K562 (cell line): Measurements from ENCODE around the gene FBLN2. TPM values are rescaled to one million over a fixed set of nuclear protein-coding genes. Genes with fewer than 3 reads are reported as not detected.

Source experiments
- PPARD ChIP-seq: fragments of 250-450 bp; sonication (Bioruptor Pico); IDR thresholded peaks from 2 replicates; pipeline ENCODE4 v1.8.0; 2022; ENCODE audit warnings: inconsistent platforms, mild to moderate bottlenecking, moderate library complexity
- SFPQ ChIP-seq: fragments of 200-400 bp; formaldehyde crosslinking; IDR thresholded peaks from 2 replicates; pipeline ENCODE4 v1.6.1; 2017; ENCODE audit warnings: mild to moderate bottlenecking, low read depth, low read length, moderate library complexity
- TFAM ChIP-seq: fragments of 250-450 bp; sonication (Bioruptor Pico); conservative IDR thresholded peaks from 2 replicates; pipeline ENCODE4 v1.5.0; 2021; ENCODE audit warnings: mild to moderate bottlenecking, moderate library complexity
- ZNF224 ChIP-seq: sonication (generic); formaldehyde crosslinking; IDR thresholded peaks from 2 replicates; pipeline ENCODE4 v1.8.0; 2022; ENCODE audit warnings: mild to moderate bottlenecking, missing genetic modification reagents
- polyA plus RNA-seq, 8 experiments: library from polyadenylated mRNA; depleted of rRNA in 4 of 8; stranded (reverse) in 5 of 8; unstranded in 3 of 8; fragments of >200 nt; fragmentation: Nextera tagmentation in 2 of 8; fragmentation: Illumina TruSeq in 1 of 8; extraction: Ambion mirVana in 2 of 8; extraction: Trizol in 1 of 8; gene quantifications; 2 replicates each; pipeline versions ENCODE4 v1.2.1 to v1.2.3, GENCODE V29; 2011 to 2014; ENCODE audit warnings: inconsistent platforms in 1 of 8, missing spikeins in 1 of 8
- total RNA-seq, 7 experiments: library from RNA; depleted of rRNA in 6 of 7; stranded (reverse); fragments of >200 nt in 6 of 7; fragmentation: Illumina TruSeq in 2 of 7; extraction: Trizol in 2 of 7; gene quantifications; 2 replicates each; pipeline versions ENCODE4 v1.2.1 to v1.2.3, GENCODE V29; 2011 to 2021; ENCODE audit warnings: low replicate concordance in 1 of 7
- TF ChIP-seq, protein P1 (sequence below): fragments of 450-650 bp; IDR thresholded peaks from 2 replicates; pipeline ENCODE4 v1.6.1; 2016; ENCODE audit warnings: mild to moderate bottlenecking, moderate library complexity

Gene FBLN2
- total and polyA plus RNA-seq, 9 of the 15 experiments (the other 6 are each of a cell fraction or from before 2014, with no cell fraction given): 0.03 to 0.10 (median 0.04) TPM; not detected in 6

- TF ChIP-seq, protein P1, sequence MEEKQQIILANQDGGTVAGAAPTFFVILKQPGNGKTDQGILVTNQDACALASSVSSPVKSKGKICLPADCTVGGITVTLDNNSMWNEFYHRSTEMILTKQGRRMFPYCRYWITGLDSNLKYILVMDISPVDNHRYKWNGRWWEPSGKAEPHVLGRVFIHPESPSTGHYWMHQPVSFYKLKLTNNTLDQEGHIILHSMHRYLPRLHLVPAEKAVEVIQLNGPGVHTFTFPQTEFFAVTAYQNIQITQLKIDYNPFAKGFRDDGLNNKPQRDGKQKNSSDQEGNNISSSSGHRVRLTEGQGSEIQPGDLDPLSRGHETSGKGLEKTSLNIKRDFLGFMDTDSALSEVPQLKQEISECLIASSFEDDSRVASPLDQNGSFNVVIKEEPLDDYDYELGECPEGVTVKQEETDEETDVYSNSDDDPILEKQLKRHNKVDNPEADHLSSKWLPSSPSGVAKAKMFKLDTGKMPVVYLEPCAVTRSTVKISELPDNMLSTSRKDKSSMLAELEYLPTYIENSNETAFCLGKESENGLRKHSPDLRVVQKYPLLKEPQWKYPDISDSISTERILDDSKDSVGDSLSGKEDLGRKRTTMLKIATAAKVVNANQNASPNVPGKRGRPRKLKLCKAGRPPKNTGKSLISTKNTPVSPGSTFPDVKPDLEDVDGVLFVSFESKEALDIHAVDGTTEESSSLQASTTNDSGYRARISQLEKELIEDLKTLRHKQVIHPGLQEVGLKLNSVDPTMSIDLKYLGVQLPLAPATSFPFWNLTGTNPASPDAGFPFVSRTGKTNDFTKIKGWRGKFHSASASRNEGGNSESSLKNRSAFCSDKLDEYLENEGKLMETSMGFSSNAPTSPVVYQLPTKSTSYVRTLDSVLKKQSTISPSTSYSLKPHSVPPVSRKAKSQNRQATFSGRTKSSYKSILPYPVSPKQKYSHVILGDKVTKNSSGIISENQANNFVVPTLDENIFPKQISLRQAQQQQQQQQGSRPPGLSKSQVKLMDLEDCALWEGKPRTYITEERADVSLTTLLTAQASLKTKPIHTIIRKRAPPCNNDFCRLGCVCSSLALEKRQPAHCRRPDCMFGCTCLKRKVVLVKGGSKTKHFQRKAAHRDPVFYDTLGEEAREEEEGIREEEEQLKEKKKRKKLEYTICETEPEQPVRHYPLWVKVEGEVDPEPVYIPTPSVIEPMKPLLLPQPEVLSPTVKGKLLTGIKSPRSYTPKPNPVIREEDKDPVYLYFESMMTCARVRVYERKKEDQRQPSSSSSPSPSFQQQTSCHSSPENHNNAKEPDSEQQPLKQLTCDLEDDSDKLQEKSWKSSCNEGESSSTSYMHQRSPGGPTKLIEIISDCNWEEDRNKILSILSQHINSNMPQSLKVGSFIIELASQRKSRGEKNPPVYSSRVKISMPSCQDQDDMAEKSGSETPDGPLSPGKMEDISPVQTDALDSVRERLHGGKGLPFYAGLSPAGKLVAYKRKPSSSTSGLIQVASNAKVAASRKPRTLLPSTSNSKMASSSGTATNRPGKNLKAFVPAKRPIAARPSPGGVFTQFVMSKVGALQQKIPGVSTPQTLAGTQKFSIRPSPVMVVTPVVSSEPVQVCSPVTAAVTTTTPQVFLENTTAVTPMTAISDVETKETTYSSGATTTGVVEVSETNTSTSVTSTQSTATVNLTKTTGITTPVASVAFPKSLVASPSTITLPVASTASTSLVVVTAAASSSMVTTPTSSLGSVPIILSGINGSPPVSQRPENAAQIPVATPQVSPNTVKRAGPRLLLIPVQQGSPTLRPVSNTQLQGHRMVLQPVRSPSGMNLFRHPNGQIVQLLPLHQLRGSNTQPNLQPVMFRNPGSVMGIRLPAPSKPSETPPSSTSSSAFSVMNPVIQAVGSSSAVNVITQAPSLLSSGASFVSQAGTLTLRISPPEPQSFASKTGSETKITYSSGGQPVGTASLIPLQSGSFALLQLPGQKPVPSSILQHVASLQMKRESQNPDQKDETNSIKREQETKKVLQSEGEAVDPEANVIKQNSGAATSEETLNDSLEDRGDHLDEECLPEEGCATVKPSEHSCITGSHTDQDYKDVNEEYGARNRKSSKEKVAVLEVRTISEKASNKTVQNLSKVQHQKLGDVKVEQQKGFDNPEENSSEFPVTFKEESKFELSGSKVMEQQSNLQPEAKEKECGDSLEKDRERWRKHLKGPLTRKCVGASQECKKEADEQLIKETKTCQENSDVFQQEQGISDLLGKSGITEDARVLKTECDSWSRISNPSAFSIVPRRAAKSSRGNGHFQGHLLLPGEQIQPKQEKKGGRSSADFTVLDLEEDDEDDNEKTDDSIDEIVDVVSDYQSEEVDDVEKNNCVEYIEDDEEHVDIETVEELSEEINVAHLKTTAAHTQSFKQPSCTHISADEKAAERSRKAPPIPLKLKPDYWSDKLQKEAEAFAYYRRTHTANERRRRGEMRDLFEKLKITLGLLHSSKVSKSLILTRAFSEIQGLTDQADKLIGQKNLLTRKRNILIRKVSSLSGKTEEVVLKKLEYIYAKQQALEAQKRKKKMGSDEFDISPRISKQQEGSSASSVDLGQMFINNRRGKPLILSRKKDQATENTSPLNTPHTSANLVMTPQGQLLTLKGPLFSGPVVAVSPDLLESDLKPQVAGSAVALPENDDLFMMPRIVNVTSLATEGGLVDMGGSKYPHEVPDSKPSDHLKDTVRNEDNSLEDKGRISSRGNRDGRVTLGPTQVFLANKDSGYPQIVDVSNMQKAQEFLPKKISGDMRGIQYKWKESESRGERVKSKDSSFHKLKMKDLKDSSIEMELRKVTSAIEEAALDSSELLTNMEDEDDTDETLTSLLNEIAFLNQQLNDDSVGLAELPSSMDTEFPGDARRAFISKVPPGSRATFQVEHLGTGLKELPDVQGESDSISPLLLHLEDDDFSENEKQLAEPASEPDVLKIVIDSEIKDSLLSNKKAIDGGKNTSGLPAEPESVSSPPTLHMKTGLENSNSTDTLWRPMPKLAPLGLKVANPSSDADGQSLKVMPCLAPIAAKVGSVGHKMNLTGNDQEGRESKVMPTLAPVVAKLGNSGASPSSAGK: no peak
- no peak for TF ChIP-seq PPARD (CRISPR knock-in tag)
- no peak for TF ChIP-seq ZNF224 (CRISPR knock-in tag)
- no peak for TF ChIP-seq TFAM
- TF ChIP-seq SFPQ: no peak
Observed at GRCh38 chr3:13535526-13535875, 13.4 kb upstream of the FBLN2 start (continued).
